H1 (cell line): Measurements from ENCODE around the gene ASCC1. TPM values are rescaled to one million over a fixed set of nuclear protein-coding genes. Genes with fewer than 3 reads are reported as not detected.

Experiments
- CTCF ChIA-PET: fragments of 300-600 bp; sonication (Branson Sonifier 250); formaldehyde crosslinking; loops from one replicate; lab custom pipeline; 2021; ENCODE audit not compliant: partially characterized antibody; lab: Charles Lee
- POLR2A ChIA-PET: fragments of 300-600 bp; sonication (Branson Sonifier 250); formaldehyde crosslinking; loops from one replicate; lab custom pipeline; 2021; ENCODE audit warnings: inconsistent platforms; ENCODE audit not compliant: partially characterized antibody; lab: Charles Lee
- DNase-seq, 2 experiments: peaks; one replicate each; pipeline versions ENCODE4 v3.0.0 to v3.0.0-alpha.2; 2010 to 2022; ENCODE audit warnings: low spot score in 2 of 2, low read depth in 1 of 2, mixed read lengths in 1 of 2
- FAIRE-seq: peaks from 2 replicates; lab custom pipeline; 2011; peaks lifted over from hg19 to GRCh38; lab: Jason Lieb, UNC
- H2AFZ ChIP-seq: 2 replicates; pipeline ENCODE4 v1.8.1; 2012; ENCODE audit warnings: low read length, inconsistent platforms
- H2AK5ac ChIP-seq: 2 replicates; pipeline ENCODE4 v1.6.1; 2013; ENCODE audit warnings: low read depth, low read length
- H2BK120ac ChIP-seq: replicated peaks from 2 replicates; pipeline ENCODE3; 2013; ENCODE audit warnings: low read depth, low read length, inconsistent platforms
- H2BK12ac ChIP-seq: 2 replicates; pipeline ENCODE4 v1.6.1; 2013; ENCODE audit warnings: low read depth, low read length
- H2BK15ac ChIP-seq: 2 replicates; pipeline ENCODE4 v1.6.1; 2013; ENCODE audit warnings: low read length
- H2BK20ac ChIP-seq: 2 replicates; pipeline ENCODE4 v1.6.1; 2013; ENCODE audit warnings: low read length
- H2BK5ac ChIP-seq: 2 replicates; pipeline ENCODE4 v1.6.1; 2013; ENCODE audit warnings: low read depth, low read length
- H3K14ac ChIP-seq: 2 replicates; pipeline ENCODE4 v1.6.1; 2013; ENCODE audit warnings: inconsistent platforms; ENCODE audit not compliant: insufficient read length
- H3K18ac ChIP-seq: 2 replicates; pipeline ENCODE4 v1.6.1; 2013; ENCODE audit warnings: low read length; ENCODE audit errors: extremely low read depth
- H3K23ac ChIP-seq: 2 replicates; pipeline ENCODE4 v1.6.1; 2013; ENCODE audit warnings: inconsistent platforms; ENCODE audit not compliant: insufficient read length
- H3K23me2 ChIP-seq: 2 replicates; pipeline ENCODE4 v1.6.1; 2013; ENCODE audit warnings: low read depth, low read length
- H3K27ac ChIP-seq: 2 replicates; pipeline ENCODE4 v1.6.1; 2011; ENCODE audit warnings: low read depth, low read length, inconsistent platforms
- H3K27me3 ChIP-seq, 4 experiments: replicated peaks in 1 of 4; 1 replicate in 1 of 4; 2 replicates in 3 of 4; pipeline versions ENCODE4 v1.6.1 to v1.8.1; 2011 to 2013; ENCODE audit warnings: low read length in 3 of 4, mild to moderate bottlenecking in 3 of 4, inconsistent platforms in 2 of 4, mixed read lengths in 2 of 4, moderate library complexity in 1 of 4; ENCODE audit not compliant: control insufficient read depth in 3 of 4, insufficient read depth in 3 of 4; ENCODE audit errors: extremely low read depth in 1 of 4
- H3K36me3 ChIP-seq, 4 experiments: 2 replicates each; pipeline versions ENCODE4 v1.6.1 to v1.8.1; 2011 to 2013; ENCODE audit warnings: mild to moderate bottlenecking in 4 of 4, low read length in 3 of 4, moderate library complexity in 2 of 4, control low read depth in 1 of 4, inconsistent platforms in 1 of 4; ENCODE audit not compliant: insufficient read depth in 4 of 4, control insufficient read depth in 2 of 4
- H3K4ac ChIP-seq: replicated peaks from 2 replicates; pipeline ENCODE3; 2013; ENCODE audit warnings: low read length, low read depth, mixed read lengths, inconsistent platforms; ENCODE audit not compliant: insufficient read length
- H3K4me1 ChIP-seq, 4 experiments: replicated peaks in 1 of 4; 1 replicate in 1 of 4; 2 replicates in 3 of 4; pipeline versions ENCODE4 v1.6.1 to v1.8.1; 2011 to 2013; ENCODE audit warnings: low read length in 3 of 4, inconsistent platforms in 2 of 4, mixed read lengths in 1 of 4; ENCODE audit not compliant: insufficient read depth in 4 of 4, control insufficient read depth in 3 of 4
- H3K4me2 ChIP-seq, 2 experiments: 2 replicates each; pipeline versions ENCODE4 v1.6.1 to v1.8.1; 2011 to 2013; ENCODE audit warnings: low read depth in 2 of 2, low read length in 2 of 2, control low read depth in 1 of 2, inconsistent platforms in 1 of 2, mild to moderate bottlenecking in 1 of 2; ENCODE audit not compliant: insufficient read depth in 1 of 2
- H3K4me3 ChIP-seq, 4 experiments: fragments of 200-600, 300-600 bp in 1 of 4; sonication (generic), shearing (Covaris generic), sonication (Bioruptor Twin) in 1 of 4; 2 replicates each; pipeline versions ENCODE4 v1.5.1 to v1.8.1; 2011 to 2016; ENCODE audit warnings: low read length in 4 of 4, low read depth in 3 of 4, control low read depth in 2 of 4, inconsistent platforms in 2 of 4, mild to moderate bottlenecking in 2 of 4, mixed read lengths in 1 of 4, moderate library complexity in 1 of 4; ENCODE audit not compliant: insufficient read depth in 2 of 4; ENCODE audit errors: extremely low read depth in 1 of 4
- H3K56ac ChIP-seq: replicated peaks from 2 replicates; pipeline ENCODE3; 2013; ENCODE audit warnings: low read depth, mild to moderate bottlenecking, mixed read lengths, low read length, inconsistent platforms; ENCODE audit not compliant: insufficient read length
- H3K79me1 ChIP-seq: 2 replicates; pipeline ENCODE4 v1.6.1; 2013; ENCODE audit warnings: low read depth, low read length, control low read depth
- H3K79me2 ChIP-seq, 2 experiments: 2 replicates each; pipeline versions ENCODE4 v1.6.1 to v1.8.1; 2012 to 2013; ENCODE audit warnings: low read length in 2 of 2, mild to moderate bottlenecking in 2 of 2, inconsistent platforms in 1 of 2; ENCODE audit not compliant: insufficient read depth in 2 of 2, control insufficient read depth in 1 of 2
- H3K9ac ChIP-seq, 4 experiments: replicated peaks in 1 of 4; 1 replicate in 1 of 4; 2 replicates in 3 of 4; pipeline versions ENCODE4 v1.6.1 to v1.8.1; 2011 to 2013; ENCODE audit warnings: low read depth in 3 of 4, low read length in 3 of 4, control low read depth in 2 of 4, mild to moderate bottlenecking in 2 of 4, moderate library complexity in 2 of 4, inconsistent platforms in 1 of 4; ENCODE audit errors: extremely low read depth in 1 of 4
- H3K9me3 ChIP-seq, 2 experiments: 2 replicates each; pipeline versions ENCODE4 v1.6.1 to v1.8.1; 2012 to 2013; ENCODE audit warnings: mild to moderate bottlenecking in 2 of 2, moderate library complexity in 2 of 2, control low read depth in 1 of 2, inconsistent platforms in 1 of 2, low read depth in 1 of 2, low read length in 1 of 2, mixed read lengths in 1 of 2; ENCODE audit not compliant: insufficient read depth in 2 of 2
- H4K20me1 ChIP-seq, 2 experiments: replicated peaks in 1 of 2; 2 replicates each; pipeline versions ENCODE3 to v1.8.1; 2011 to 2013; ENCODE audit warnings: inconsistent platforms in 2 of 2, low read length in 2 of 2, mild to moderate bottlenecking in 1 of 2; ENCODE audit not compliant: insufficient read depth in 2 of 2, control insufficient read depth in 1 of 2
- H4K5ac ChIP-seq: 2 replicates; pipeline ENCODE4 v1.6.1; 2013; ENCODE audit warnings: low read length, low read depth, mixed read lengths, inconsistent platforms; ENCODE audit not compliant: insufficient read length
- H4K8ac ChIP-seq: 2 replicates; pipeline ENCODE4 v1.8.0; 2013; ENCODE audit warnings: mild to moderate bottlenecking, moderate library complexity, low read length, inconsistent platforms; ENCODE audit not compliant: insufficient read depth; ENCODE audit errors: extremely low read depth
- H4K91ac ChIP-seq: replicated peaks from 2 replicates; pipeline ENCODE3; 2013; ENCODE audit warnings: low read length, mixed read lengths, inconsistent platforms; ENCODE audit not compliant: insufficient read length
- ATF3 ChIP-seq: IDR thresholded peaks from 2 replicates; pipeline ENCODE4 v1.6.1; 2011; ENCODE audit warnings: low read depth, mild to moderate bottlenecking, low read length; ENCODE audit not compliant: insufficient read depth
- CEBPB ChIP-seq: IDR thresholded peaks from 2 replicates; pipeline ENCODE4 v1.6.1; 2012; ENCODE audit warnings: low read depth, low read length
- CHD2 ChIP-seq: IDR thresholded peaks from 2 replicates; pipeline ENCODE4 v1.6.1; 2012; ENCODE audit warnings: low read length, improper control_type of control experiment
- CTBP2 ChIP-seq: IDR thresholded peaks from 2 replicates; pipeline ENCODE4 v1.7.0; 2011; ENCODE audit warnings: borderline replicate concordance, mild to moderate bottlenecking, moderate library complexity, mixed read lengths, low read length; ENCODE audit not compliant: insufficient read depth, insufficient read length
- GABPA ChIP-seq: IDR thresholded peaks from 2 replicates; pipeline ENCODE4 v1.6.1; 2011; ENCODE audit warnings: mild to moderate bottlenecking, low read length, moderate library complexity, borderline replicate concordance; ENCODE audit not compliant: insufficient read depth
- JUND ChIP-seq: IDR thresholded peaks from 2 replicates; pipeline ENCODE4 v1.6.1; 2011; ENCODE audit warnings: mild to moderate bottlenecking, improper control_type of control experiment, low read length
- KDM1A ChIP-seq: fragments of 200-600, 300-600 bp; sonication (generic); IDR thresholded peaks from 2 replicates; pipeline ENCODE4 v1.7.1; 2016; ENCODE audit warnings: mild to moderate bottlenecking, low read length, borderline replicate concordance
- MAFK ChIP-seq: IDR thresholded peaks from 2 replicates; pipeline ENCODE4 v1.6.1; 2012; ENCODE audit warnings: low read depth, mild to moderate bottlenecking, improper control_type of control experiment, low read length
- NANOG ChIP-seq: IDR thresholded peaks from 2 replicates; pipeline ENCODE4 v1.6.1; 2011; ENCODE audit warnings: low read length, low read depth, mild to moderate bottlenecking, inconsistent platforms; ENCODE audit not compliant: insufficient read depth, poor library complexity, severe bottlenecking
- POU5F1 ChIP-seq: IDR thresholded peaks from 2 replicates; pipeline ENCODE4 v1.6.1; 2011; ENCODE audit warnings: low read depth, mild to moderate bottlenecking, low read length, moderate library complexity
- RAD21 ChIP-seq, 2 experiments: IDR thresholded peaks in 1 of 2; conservative IDR thresholded peaks in 1 of 2; 2 replicates each; pipeline ENCODE4 v1.6.1; 2011; ENCODE audit warnings: low read depth in 2 of 2, low read length in 2 of 2, improper control_type of control experiment in 1 of 2, inconsistent platforms in 1 of 2, mild to moderate bottlenecking in 1 of 2, moderate library complexity in 1 of 2
- SIRT6 ChIP-seq: IDR thresholded peaks from one replicate; pipeline ENCODE4 v1.7.1; 2012; ENCODE audit warnings: low read length, inconsistent platforms
- SP2 ChIP-seq: IDR thresholded peaks from 2 replicates; pipeline ENCODE4 v1.6.1; 2012; ENCODE audit warnings: mild to moderate bottlenecking, low read length, inconsistent platforms
- TEAD4 ChIP-seq: IDR thresholded peaks from 2 replicates; pipeline ENCODE4 v1.6.1; 2012; ENCODE audit warnings: low read depth, low read length, inconsistent platforms, mixed read lengths
- WGBS, 2 experiments: shearing (Covaris generic) in 1 of 2; methylation state at CpG; one replicate each; pipeline versions ENCODE4 v1.1.6 to v1.1.7; 2013 to 2015; ENCODE audit warnings: low lambda C conversion rate in 2 of 2, mixed read lengths in 2 of 2, inconsistent platforms in 1 of 2, low coverage in 1 of 2, missing lambda C conversion rate in 1 of 2; ENCODE audit not compliant: insufficient replicate concordance in 2 of 2, insufficient coverage in 1 of 2, insufficient read length in 1 of 2; ENCODE audit errors: extremely low coverage in 1 of 2, missing lambda C conversion rate in 1 of 2; 5-methylcytosine and 5-hydroxymethylcytosine counted together
- polyA plus RNA-seq, 7 experiments: library from polyadenylated mRNA; depleted of rRNA in 3 of 7; stranded (reverse) in 5 of 7; unstranded in 2 of 7; fragments of >200 nt in 5 of 7; fragments of 200-250 nt in 2 of 7; gene quantifications; 1 replicate in 5 of 7; 2 replicates in 1 of 7; 4 replicates in 1 of 7; pipeline versions ENCODE4 v1.2.1 to v1.2.3, GENCODE V29; 2011 to 2013; ENCODE audit warnings: missing spikeins in 2 of 7, mixed read lengths in 2 of 7
- total RNA-seq: library from RNA; stranded (reverse); fragmentation: NEBNext Ultra II Directional; extraction: Animal tissue kit (Norgen Biotek cat#: 25700); gene quantifications from 2 replicates; pipeline ENCODE4 v1.2.1, GENCODE V29; 2021

The ASCC1 gene
- total and polyA plus RNA-seq, 2 of the 8 experiments (the other 6 are each of a cell fraction or from before 2014, with no cell fraction given), result 25.6 to 35.8 TPM

DNA sequence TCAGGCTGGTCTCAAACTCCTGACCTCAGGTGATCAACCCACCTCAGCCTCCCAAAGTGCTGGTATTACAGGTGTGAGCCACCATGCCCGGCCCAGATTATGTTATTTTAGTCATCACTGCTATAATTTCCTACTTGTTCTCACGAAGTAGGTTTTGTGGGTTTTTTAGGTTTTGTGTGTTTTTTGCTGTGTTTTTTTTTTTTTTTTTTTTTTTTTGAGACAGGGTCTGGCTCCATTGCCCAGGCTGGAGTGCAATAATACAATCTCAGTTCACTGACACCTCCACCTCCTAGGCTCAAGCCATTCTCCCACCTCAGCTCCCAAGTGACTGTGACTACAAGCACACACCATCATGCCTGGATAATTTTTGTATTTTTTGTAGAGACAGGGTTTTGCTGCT, 21.1 kb downstream of the ASCC1 start:
- H4K8ac ChIP-seq, result no peak overlapping the region
- H4K5ac ChIP-seq, result no peak overlapping the region
- ChIA-PET CTCF (no interaction called here), POLR2A (interaction anchor here (0.7 to 1.1 kb wide), 3 partner anchors 8 to 136 kb away, joined by 3 to 4 read pairs (median 3); no protein-coding TSS in a partner anchor)
- no peaks in the 10 kb centered on the region for H3K9me3 ChIP-seq
- no peak overlapping the region for H2AFZ ChIP-seq
- H3K23ac ChIP-seq, result no peak overlapping the region
- no peak overlapping the region for H3K14ac ChIP-seq
- 95% methylated on average over 2 of the region's 2 CpGs; no CpG with 5 or more reads in 1 of the 2 experiments for WGBS, 2 experiments
- H2BK20ac ChIP-seq, result no peak overlapping the region
- peaks cover 2 to 15% (median 3%) of the 10 kb centered on the region in 4 experiments; a peak in 4 of 8 replicates for H3K36me3 ChIP-seq
- no peaks in the 10 kb centered on the region for H3K4me1 ChIP-seq
- no peak overlapping the region for H2BK5ac ChIP-seq
- no peak overlapping the region for H3K9ac ChIP-seq
- no peak overlapping the region for H3K4me3 ChIP-seq
- no peak overlapping the region for H2BK12ac ChIP-seq
- H2AK5ac ChIP-seq, result no peak overlapping the region
- FAIRE-seq, result no peak
- no peak overlapping the region for H3K18ac ChIP-seq
- H2BK120ac ChIP-seq, result no peak overlapping the region
- no peaks in the 10 kb centered on the region; the same call in 1 of the 2 replicates for H3K23me2 ChIP-seq
- no peaks in the 10 kb centered on the region for H3K79me1 ChIP-seq
- H3K27me3 ChIP-seq, result no peaks in the 10 kb centered on the region
- no peak overlapping the region for H3K4me2 ChIP-seq
- H3K4ac ChIP-seq, result no peak overlapping the region
- H4K91ac ChIP-seq, result no peak overlapping the region
- H4K20me1 ChIP-seq, result peaks cover 0 to 2% of the 10 kb centered on the region in 2 experiments
- no peak overlapping the region for H2BK15ac ChIP-seq
- H3K27ac ChIP-seq, result no peak overlapping the region
- DNase-seq, result no peak
- no peaks in the 10 kb centered on the region for H3K79me2 ChIP-seq
- H3K56ac ChIP-seq, result no peak overlapping the region
- TF ChIP-seq POU5F1 (no peak), MAFK (no peak), TEAD4 (no peak), NANOG (no peak), SIRT6 (no peak), CTBP2 (no peak), KDM1A (no peak), CEBPB (no peak), GABPA (no peak), JUND (no peak), RAD21 (IDR thresholded peaks at IDR 0.05 in 1 of 2, conservative IDR thresholded peaks at IDR 0.05 in 1 of 2; ENCODE audit: low read depth in 2 of 2, low read length in 2 of 2) (no peak), SP2 (no peak), CHD2 (no peak), ATF3 (no peak)
